Renal pelvis (tissue), 12 donors: ENCODE measurements around the gene SLC8A2. TPM values are rescaled to one million over a fixed set of nuclear protein-coding genes. Genes with fewer than 3 reads are reported as not detected.

Experiments
- DNase-seq: peaks from one replicate; pipeline ENCODE4 v3.0.0-alpha.2; 2013
- long read RNA-seq, 16 experiments: transcript quantifications; one replicate each; lab custom pipeline, GENCODE V29; 2026
- polyA plus RNA-seq, 3 donors: library from polyadenylated mRNA; unstranded; fragments of 120-200 nt; gene quantifications; one replicate each; pipeline ENCODE4 v1.2.1, GENCODE V29; 2013; ENCODE audit not compliant: insufficient read length in 3 of 3

The SLC8A2 gene
- under 1 TPM in 2 of 3 donors, not detected in 1; 0.21 to 0.28 TPM for polyA plus RNA-seq
- long read RNA-seq, donor 1 = 0 reads
- long read RNA-seq, donor 2 = 0 reads
- long read RNA-seq, donor 3 = 0 reads
- long read RNA-seq, donor 4 = 0 reads
- long read RNA-seq, donor 5 = 0 reads
- long read RNA-seq, donor 6 = 0 reads
- long read RNA-seq, donor 7 = 0 reads
- long read RNA-seq, donor 8 = 0 reads
- long read RNA-seq, donor 9 = 0 reads
- long read RNA-seq, donor 10 = 0 reads
- long read RNA-seq, donor 11 = 0 reads
- long read RNA-seq, donor 12 = 0 reads
- long read RNA-seq, donor 13 = 0 reads
- long read RNA-seq, donor 14 = 0 reads
- long read RNA-seq, donor 15 = 0 reads
- long read RNA-seq, donor 16 = 0 reads

- peak; percentile 92 for DNase-seq
These were observed at the start of gene SLC8A2 for GRCh38 chr19:47471733-47472457. SLC8A2 (minus strand) TSS chr19:47471893; CDS start chr19:47466403, 5,490 bp downstream.

GRCh38 chr19:47520839-47521238 lies 49.1 kb upstream of the SLC8A2 start:
- no peak for DNase-seq

DNA sequence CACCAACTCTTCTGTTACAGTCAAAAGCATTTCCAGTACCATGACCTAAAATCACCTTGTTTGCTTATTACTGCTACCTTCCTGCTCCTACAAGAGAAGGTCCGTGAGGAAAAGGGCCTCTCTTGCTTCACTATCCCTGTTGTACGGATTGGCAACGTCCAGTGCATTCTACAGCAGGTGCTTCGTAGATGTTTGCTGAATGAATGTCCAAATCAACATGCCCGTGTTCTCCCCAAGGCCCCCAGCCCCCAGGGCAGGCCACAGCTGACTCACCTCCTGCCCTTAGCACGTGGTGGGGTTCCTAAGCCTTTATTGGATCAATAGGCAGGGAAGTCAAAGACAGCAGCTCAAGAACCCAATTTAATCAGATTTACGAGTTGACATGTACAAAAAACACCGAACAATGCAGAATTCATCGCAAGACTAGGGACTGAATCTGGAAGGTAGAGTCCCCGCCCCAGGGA lies 48.7 kb upstream of the SLC8A2 start:
- no peak for DNase-seq

GRCh38 chr19:47518854-47519253 lies 47.2 kb upstream of the SLC8A2 start:
- DNase-seq = no peak

DNA sequence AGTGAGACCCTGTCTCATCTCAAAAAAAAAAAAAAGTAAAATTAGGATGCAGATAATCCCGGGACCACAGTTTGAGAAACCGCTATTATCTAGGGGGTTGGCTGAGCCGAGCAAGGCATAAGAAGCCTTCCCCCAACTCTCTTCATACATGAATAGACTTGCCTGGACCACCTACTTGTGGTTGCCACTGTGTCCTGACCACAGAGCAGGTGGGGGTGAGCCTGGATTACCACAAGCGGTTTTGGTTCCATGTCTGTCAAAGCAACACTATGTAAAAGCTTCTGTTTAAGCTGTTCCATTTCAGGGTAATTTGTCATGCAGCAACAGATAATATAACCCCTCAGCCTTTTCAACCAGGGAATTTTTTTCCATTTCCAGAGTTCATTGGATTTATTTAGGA lies 46.4 kb upstream of the SLC8A2 start:
- DNase-seq = no peak

DNA sequence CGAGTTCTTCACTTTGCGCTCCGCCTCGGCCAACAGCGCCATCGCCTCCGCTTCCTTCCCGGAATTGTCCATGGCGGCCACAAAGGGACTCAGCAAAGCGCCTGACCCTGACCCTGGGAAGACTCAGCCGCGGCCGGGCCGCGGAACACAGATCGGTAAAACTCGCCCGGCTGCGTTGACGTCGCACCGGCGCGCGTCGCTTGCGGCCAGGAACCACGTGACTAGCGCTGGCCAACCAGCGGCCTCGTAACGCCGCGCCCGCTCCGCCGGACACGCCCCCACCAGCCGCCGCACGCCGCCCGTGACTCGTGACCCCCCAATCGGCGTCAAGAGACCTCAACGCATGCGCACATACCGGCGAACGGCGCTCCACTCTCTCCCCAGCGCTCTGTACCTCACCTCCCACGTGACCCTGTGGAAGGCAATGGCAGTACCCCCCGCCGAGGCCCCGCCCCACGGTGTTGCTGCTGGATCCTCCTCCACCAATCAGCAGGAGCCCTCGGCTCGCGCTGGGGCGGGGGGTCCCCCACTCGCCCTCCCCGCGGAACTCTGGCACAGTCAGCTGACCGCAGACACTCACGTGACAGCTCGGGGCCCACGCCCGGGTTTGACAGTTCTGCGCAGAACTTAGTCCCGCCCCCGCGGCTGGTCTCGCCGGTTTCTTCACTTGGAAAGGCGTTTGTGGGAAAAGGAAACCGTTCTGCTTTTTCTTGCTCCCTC lies 43.3 kb upstream of the SLC8A2 start, which contains the start of gene NAPA:
TSS of gene NAPA (minus strand) at position 195 of the 720 bp plus-strand sequence. CDS start at position 72, 123 bp downstream.
- DNase-seq = peak; percentile 100

DNA sequence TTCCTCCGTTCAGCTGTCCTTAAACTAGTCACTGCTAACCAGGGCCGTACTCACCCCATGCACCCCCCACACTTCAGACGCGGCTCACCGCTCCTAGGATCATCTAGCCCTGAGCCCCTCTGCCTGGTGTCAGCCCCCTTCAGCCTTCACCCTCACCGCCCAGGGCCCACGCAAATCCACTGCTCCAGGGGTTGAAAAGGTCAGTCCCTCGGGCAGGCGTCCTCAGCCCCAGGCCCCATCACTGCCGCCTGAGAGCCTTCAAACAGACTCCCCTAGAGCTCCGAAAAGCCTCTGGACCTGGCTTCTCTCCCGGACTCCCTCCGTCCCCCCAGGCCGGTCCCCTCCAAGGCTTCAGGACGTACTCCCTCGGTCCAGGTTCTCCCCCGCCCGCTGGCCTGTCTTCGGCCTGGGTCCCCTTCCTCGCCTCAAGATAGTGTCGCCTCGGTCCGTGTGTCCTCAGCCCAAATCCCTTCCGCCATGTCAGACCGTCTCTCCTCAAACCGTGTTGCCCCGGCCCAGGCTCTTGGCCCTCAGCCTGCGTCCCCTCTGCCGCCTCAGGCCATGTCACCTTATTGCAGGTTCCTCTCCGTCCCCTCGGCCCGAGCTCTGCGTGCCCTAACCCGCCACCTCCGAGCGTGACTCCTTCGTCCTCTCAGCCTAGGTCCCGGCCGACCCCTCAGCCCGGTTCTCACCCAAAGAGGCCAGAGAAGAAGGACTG lies 42.6 kb upstream of the SLC8A2 start:
- no peak for DNase-seq

GRCh38 chr19:47512948-47513319 lies 41.2 kb upstream of the SLC8A2 start:
- DNase-seq = no peak

GRCh38 chr19:47512183-47512947 lies 40.7 kb upstream of the SLC8A2 start:
- peak; percentile 28 for DNase-seq

- no peak for DNase-seq
These were observed 40.0 kb upstream of the SLC8A2 start for GRCh38 chr19:47511681-47512080.

- no peak for DNase-seq
These were observed 39.4 kb upstream of the SLC8A2 start for GRCh38 chr19:47511128-47511517.

GRCh38 chr19:47510516-47511127 lies 38.9 kb upstream of the SLC8A2 start:
- DNase-seq = no peak

DNA sequence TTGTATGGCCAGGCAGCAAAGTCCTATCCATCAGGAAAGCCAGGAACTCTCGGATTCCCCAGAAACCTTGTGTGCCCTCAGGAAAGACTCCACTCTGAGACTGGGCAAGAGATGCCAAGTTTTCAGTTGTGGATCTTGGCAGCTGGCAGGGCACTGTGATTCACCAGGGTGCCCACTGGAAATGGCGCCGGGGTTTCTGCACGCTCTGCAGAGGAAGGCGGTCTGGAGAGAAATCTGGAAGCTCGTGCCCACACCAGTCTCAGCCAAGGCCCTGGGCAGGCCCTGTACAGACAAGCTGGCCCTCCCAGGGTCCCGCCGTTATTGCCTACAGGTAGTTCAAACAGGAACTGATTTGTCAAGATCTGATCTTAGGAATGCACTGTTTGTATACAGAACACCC lies 38.3 kb upstream of the SLC8A2 start:
- no peak for DNase-seq

DNA sequence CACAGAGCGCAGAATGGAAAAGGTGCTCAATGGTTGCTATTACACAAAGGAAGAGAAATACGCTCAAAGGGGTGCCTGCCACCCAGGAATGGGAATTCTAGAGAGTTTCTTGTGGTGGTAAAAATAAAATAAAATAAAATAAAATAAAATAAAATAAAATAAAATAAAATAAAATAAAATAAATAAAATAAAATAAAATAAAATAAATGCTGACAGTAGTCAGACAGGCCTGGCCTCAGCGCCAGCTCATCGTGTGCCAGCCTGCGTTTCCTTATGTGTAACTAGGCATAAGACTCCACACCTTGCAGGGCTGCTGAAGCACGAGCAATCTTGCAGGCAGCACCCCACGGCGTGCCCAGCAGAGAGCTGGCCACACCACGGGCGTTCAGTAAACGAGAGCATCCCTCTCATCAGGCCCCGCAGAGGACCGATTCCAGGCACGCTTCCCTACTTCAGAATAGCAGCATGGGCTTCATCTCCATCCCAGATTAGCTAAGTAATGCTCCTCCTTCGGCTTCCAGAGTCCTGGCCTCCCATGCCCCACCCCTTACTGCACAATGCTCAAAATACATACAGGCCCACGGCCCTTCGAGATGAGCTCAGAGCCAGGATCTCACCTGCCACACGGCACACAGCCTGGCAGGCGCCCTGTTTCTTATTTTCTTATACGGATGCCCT lies 37.6 kb upstream of the SLC8A2 start:
- DNase-seq = no peak

- DNase-seq = no peak
These were observed 37.0 kb upstream of the SLC8A2 start for GRCh38 chr19:47508721-47509120.

DNA sequence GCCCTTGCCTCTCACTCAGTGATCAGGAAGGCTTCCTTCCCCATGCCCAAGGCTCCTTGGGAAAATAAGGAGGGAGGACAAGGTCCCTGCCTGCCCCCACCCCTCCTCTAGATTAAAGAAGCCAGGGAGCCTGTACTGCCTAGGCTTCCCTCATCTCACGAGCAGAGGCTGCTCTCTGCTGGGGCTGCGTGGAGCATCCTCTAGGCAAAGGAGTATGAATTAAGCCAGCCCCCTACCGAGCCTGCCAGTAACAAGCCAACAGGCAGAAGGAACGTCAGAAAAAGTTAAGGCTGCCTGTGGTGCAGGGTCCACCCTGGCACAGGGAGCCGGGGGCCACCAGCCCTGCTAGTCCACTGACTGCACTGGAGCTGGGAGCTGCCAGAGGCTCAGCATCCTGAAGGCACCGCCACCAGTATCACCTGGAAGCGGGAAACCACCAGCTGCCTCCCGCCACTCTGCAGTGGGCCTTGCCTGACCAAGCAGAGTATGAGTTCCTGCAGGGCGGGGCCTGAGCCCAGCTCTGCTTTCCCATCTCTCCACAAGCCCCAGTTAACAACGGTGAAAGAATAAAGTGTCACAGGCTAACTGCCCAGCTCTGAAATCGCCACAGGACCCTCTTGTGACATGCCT lies 36.3 kb upstream of the SLC8A2 start:
- no peak for DNase-seq

- peak; percentile 34 for DNase-seq
These were observed 35.3 kb upstream of the SLC8A2 start for GRCh38 chr19:47507012-47507411.

DNA sequence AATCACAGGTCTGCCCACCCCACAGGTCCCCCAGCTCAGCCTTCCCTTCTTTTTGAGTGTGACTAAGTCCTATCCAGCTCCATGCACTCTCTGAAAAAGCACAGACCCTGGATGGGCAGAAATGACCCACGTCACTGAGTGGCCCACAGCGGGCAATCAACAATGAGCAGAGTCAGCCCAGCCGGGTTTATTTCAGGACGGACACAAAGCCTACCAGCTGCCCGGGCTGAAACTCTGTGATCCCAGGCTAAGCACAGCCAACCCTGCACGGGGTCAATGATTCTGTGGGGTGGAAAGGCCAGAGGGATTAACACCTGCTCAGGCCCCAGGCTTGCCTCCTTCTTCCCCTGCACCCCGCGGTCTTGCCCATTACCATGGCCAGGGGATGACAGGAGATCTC lies 34.8 kb upstream of the SLC8A2 start:
- DNase-seq = no peak

DNA sequence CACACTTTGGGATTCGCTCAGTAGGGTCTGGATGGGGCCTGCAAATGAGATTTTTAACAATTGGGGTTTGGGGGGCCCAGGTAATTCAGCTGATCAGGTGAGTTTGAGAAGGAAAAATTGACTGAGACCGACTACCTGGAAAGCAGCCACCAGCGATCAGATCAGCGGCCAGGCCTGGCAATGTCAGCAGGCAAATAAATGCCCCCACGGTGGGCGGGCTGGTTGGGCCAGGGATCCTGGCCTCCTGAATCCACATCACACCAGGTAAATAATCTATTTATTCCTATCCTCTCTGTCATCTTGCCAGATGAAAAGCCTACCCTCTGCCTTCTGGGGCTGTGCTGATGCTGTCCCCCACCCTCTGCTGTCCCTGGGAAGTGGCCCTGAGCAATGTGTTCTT lies 33.8 kb upstream of the SLC8A2 start:
- no peak for DNase-seq

GRCh38 chr19:47503826-47504150 lies 32.1 kb upstream of the SLC8A2 start:
- DNase-seq = no peak
